Measurements from ENCODE around the gene PRODH2. TPM values are rescaled to one million over a fixed set of nuclear protein-coding genes. Genes with fewer than 3 reads are reported as not detected.

PRODH2 gene
- total RNA-seq, 1 experiment from 2014 or later, result not detected

- no peak for TF ChIP-seq USF2 (CRISPR knock-in tag; IDR thresholded peaks at IDR 0.05)
- no peak for TF ChIP-seq ESRRA (CRISPR knock-in tag; IDR thresholded peaks at IDR 0.05; ENCODE audit: borderline replicate concordance)
- TF ChIP-seq, protein P1, sequence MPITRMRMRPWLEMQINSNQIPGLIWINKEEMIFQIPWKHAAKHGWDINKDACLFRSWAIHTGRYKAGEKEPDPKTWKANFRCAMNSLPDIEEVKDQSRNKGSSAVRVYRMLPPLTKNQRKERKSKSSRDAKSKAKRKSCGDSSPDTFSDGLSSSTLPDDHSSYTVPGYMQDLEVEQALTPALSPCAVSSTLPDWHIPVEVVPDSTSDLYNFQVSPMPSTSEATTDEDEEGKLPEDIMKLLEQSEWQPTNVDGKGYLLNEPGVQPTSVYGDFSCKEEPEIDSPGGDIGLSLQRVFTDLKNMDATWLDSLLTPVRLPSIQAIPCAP (CRISPR knock-in tag; IDR thresholded peaks at IDR 0.05), result no peak
- TF ChIP-seq ATF3 (CRISPR knock-in tag; conservative IDR thresholded peaks at IDR 0.05), result no peak
- TF ChIP-seq MYBL2 (CRISPR knock-in tag; IDR thresholded peaks at IDR 0.05), result no peak
- TF ChIP-seq ZNF219 (CRISPR knock-in tag; IDR thresholded peaks at IDR 0.05; ENCODE audit: borderline replicate concordance), result no peak
- no peak for TF ChIP-seq GABPB1 (CRISPR knock-in tag; IDR thresholded peaks at IDR 0.05)
- no peak for TF ChIP-seq ATF2 (CRISPR knock-in tag; IDR thresholded peaks at IDR 0.05; ENCODE audit: borderline replicate concordance, low read depth)
- TF ChIP-seq, protein P2, sequence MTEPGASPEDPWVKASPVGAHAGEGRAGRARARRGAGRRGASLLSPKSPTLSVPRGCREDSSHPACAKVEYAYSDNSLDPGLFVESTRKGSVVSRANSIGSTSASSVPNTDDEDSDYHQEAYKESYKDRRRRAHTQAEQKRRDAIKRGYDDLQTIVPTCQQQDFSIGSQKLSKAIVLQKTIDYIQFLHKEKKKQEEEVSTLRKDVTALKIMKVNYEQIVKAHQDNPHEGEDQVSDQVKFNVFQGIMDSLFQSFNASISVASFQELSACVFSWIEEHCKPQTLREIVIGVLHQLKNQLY (CRISPR knock-in tag; IDR thresholded peaks at IDR 0.05), result no peak
- no peak for TF ChIP-seq NFATC4 (CRISPR knock-in tag; IDR thresholded peaks at IDR 0.05)
- TF ChIP-seq CDX4 (CRISPR knock-in tag; IDR thresholded peaks at IDR 0.05; ENCODE audit: borderline replicate concordance), result no peak
Observed at GRCh38 chr19:35791814-35792279, 20.8 kb downstream of the PRODH2 start (continued).

- Mint-ChIP-seq H3K9me3 (no peaks in the 10 kb centered on the region), H3K36me3 (no peaks in the 10 kb centered on the region), H3K27me3 (ENCODE audit: low read depth) (peaks cover 15% of the 10 kb centered on the region), H3K4me3 (no peak overlapping the region), H3K27ac (no peak overlapping the region), H3K4me1 (peaks cover under 1% of the 10 kb centered on the region; the same call in 1 of the 2 replicates)
- ChIA-PET POLR2A (interaction anchor here (1.0 kb wide), 1 partner anchor 43 kb away, joined by 3 read pairs; the partner anchor contains the start of gene LIN37), CTCF (interaction anchor here (1.5 to 2.1 kb wide), 2 partner anchors 29 to 38 kb away, joined by 3 to 4 read pairs; no protein-coding TSS in a partner anchor)
- peak; percentile 49 for ATAC-seq
- no peak for DNase-seq (ENCODE audit: low spot score)
- no peak for TF ChIP-seq ERG (CRISPR knock-in tag; IDR thresholded peaks at IDR 0.05)
- TF ChIP-seq AFF4 (CRISPR knock-in tag; IDR thresholded peaks at IDR 0.05; ENCODE audit: borderline replicate concordance), result no peak
- TF ChIP-seq ELF4 (CRISPR knock-in tag; IDR thresholded peaks at IDR 0.05; ENCODE audit: low read depth), result no peak
- TF ChIP-seq CDX4 (CRISPR knock-in tag; IDR thresholded peaks at IDR 0.05; ENCODE audit: borderline replicate concordance), result no peak
- no peak for TF ChIP-seq SMAD4 (CRISPR knock-in tag; IDR thresholded peaks at IDR 0.05)
- TF ChIP-seq, protein P3, sequence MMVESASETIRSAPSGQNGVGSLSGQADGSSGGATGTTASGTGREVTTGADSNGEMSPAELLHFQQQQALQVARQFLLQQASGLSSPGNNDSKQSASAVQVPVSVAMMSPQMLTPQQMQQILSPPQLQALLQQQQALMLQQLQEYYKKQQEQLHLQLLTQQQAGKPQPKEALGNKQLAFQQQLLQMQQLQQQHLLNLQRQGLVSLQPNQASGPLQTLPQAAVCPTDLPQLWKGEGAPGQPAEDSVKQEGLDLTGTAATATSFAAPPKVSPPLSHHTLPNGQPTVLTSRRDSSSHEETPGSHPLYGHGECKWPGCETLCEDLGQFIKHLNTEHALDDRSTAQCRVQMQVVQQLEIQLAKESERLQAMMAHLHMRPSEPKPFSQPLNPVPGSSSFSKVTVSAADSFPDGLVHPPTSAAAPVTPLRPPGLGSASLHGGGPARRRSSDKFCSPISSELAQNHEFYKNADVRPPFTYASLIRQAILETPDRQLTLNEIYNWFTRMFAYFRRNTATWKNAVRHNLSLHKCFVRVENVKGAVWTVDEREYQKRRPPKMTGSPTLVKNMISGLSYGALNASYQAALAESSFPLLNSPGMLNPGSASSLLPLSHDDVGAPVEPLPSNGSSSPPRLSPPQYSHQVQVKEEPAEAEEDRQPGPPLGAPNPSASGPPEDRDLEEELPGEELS (CRISPR knock-in tag; IDR thresholded peaks at IDR 0.05), result no peak
- no peak for TF ChIP-seq MAX (CRISPR knock-in tag; IDR thresholded peaks at IDR 0.05)
- TF ChIP-seq ZNF219 (CRISPR knock-in tag; IDR thresholded peaks at IDR 0.05; ENCODE audit: borderline replicate concordance), result no peak
Observed at GRCh38 chr19:35790981-35791813, 21.4 kb downstream of the PRODH2 start.

Data from WTC11 (cell line).